GM12892 (cell line): ENCODE data around the gene TBC1D2B.

Experiments
- DNase-seq: peaks from one replicate; pipeline ENCODE4 v3.0.0; 2011; ENCODE audit not compliant: insufficient read length
- FAIRE-seq: peaks from 2 replicates; lab custom pipeline; 2011; peaks lifted over from hg19 to GRCh38; lab: Jason Lieb, UNC
- POLR2A ChIP-seq: IDR thresholded peaks from 2 replicates; pipeline ENCODE4 v1.6.1; 2011; ENCODE audit warnings: low read depth, low read length, control low read depth
- POLR2AphosphoS5 ChIP-seq: IDR thresholded peaks from 2 replicates; pipeline ENCODE4 v1.6.1; 2011; ENCODE audit warnings: low read depth, low read length, control low read depth
- TAF1 ChIP-seq: IDR thresholded peaks from 2 replicates; pipeline ENCODE4 v1.6.1; 2011; ENCODE audit warnings: low read depth, mild to moderate bottlenecking, control low read depth, low read length, borderline replicate concordance

TBC1D2B gene

DNA sequence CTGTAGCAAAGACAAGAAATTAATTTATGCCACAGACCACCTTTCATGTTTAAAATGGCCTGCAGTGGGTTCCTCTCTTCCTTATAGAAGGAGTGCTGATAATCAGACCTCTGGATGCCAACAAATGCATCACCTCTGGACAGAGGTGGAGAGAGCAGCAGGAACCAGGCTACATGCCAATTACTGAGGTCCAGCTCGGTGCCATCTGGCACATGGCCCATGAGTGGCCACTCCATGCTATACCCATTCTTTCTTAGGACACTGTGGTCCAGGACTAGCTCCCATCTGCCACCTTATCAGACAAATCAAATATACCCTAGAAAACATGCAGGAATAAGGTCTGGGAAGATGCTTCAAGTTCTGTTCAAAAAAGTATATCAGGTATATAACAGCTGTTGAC is 60.7 kb downstream of the TBC1D2B start:
- DNase-seq = no peak
- TF ChIP-seq POLR2AphosphoS5 = no peak
- FAIRE-seq = no peak

DNA sequence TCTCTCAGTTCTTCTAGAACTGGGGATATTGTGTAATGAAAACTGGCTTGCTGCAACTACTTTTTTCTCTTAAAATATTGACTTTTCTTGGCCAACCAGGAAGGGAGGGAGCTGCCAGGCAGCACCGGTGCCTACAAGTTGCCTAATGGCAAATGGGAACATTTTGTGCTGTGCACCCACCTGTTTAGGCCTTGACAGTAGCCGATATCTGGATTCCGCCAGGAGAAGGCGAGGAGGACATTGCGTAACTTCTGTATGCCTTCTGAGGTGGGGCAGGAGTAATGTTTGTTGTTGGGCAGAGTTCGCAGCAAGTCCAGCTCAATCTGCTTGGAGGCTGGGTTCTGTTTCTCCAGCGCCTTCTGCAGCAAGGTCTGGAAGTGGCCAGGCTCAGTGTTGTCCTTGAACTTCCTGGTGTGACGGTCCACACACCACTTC is 64.9 kb downstream of the TBC1D2B start:
- DNase-seq = no peak
- no peak for FAIRE-seq
- TF ChIP-seq TAF1 (no peak), POLR2A (no peak), POLR2AphosphoS5 (no peak)

DNA sequence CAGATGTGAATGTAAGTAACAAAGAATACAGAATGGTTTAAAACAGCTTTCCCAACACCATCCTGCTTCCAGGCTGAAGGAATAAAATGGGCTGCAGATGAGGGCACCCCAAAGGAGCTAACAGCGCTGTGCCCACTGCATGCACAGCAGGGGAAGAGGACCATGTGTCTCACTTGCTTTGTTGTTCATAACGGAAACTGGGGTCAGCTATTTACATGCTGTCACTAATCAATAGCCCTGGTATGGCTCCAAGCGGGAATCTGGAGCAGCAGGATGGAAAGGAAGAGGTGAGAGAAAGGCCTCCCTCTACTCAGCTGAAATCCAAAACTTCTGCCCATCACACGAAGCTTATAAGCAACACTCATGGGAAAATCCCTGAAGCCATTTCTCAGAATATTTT is 67.4 kb downstream of the TBC1D2B start:
- DNase-seq = no peak
- no peak for FAIRE-seq
- TF ChIP-seq TAF1 (no peak), POLR2A (no peak), POLR2AphosphoS5 (no peak)

DNA sequence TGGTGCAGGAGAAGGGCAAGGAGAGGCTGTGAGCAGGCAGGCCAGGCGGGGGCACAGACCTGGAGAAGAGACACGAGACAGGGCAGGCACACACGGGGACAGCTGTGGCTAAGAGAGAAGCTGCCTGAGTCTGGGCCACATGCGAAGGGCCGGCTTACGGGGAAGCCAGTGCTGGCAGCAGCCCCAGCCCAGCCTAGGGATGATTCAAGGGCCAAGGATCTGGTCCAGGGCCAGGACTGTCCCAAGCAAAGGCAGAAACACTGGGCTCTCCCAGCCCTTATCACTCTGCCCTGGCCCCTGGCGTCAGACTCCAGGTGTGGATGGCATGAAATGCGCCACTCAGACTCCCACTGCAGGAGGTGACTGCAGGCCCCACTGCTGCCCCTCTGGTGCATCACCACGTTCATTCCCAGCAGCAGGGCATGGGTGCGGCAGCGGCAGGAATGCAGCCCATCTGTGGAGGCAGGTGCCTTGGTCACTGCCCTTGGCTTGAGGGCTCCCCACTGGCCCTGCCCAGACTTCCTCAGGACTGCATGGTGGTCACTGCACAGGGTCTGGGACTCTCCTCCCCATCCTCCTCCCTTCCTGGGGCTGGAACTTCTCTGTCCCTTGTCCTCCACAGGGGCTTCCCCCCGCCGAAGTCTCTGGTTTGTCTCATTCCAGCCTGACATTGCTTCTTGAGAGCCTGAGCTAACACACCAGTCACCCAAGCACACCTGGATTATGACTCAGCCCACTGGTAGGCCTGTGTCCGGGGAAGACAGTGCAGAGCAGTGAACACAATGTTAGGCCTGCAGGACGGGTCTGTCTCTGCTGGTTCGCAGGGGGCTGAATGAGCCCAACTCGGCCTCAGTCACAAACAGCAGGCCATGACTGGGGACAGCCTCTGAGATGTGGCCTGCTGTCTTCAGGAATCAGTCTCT is 69.3 kb downstream of the TBC1D2B start:
- FAIRE-seq (no peak), DNase-seq (no peak)
- TF ChIP-seq POLR2AphosphoS5 (no peak), TAF1 (no peak), POLR2A (no peak)

DNA sequence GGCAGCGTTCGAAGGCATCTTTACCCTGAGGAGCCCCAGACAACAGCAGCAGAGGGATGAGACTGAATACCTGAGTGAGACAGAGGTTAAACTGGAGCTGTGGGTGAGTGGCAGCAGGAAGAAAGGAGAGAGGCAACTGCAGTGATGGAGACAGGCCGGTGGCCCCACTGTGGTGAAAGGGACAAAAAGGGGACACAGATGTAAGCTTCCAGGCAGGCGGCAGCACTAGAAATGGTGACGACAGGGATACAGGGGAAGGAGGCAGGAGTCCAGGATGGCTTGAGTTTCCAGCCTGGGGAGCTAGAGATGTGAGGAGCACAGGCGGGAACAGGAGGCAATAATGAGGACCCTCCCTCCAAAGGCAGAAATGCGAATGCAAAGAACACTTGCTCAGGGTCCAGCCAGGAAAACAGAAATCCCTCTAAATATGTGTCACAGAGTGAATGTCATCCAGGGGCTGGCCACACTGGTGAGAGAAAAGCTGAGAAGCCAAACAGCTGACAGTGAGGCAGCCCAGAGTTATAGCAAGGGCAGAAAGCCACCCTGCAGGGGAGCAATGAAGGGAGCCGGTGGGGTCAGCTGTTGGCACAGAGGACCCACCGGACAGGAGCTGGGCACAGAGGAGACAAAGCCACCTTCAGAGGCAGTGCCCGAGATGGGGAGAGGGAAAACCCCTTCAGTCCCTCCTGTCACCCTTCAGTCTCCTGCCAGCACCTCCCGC is 70.1 kb downstream of the TBC1D2B start:
- TF ChIP-seq POLR2AphosphoS5 (no peak), TAF1 (no peak), POLR2A (no peak)
- DNase-seq = no peak
- no peak for FAIRE-seq

DNA sequence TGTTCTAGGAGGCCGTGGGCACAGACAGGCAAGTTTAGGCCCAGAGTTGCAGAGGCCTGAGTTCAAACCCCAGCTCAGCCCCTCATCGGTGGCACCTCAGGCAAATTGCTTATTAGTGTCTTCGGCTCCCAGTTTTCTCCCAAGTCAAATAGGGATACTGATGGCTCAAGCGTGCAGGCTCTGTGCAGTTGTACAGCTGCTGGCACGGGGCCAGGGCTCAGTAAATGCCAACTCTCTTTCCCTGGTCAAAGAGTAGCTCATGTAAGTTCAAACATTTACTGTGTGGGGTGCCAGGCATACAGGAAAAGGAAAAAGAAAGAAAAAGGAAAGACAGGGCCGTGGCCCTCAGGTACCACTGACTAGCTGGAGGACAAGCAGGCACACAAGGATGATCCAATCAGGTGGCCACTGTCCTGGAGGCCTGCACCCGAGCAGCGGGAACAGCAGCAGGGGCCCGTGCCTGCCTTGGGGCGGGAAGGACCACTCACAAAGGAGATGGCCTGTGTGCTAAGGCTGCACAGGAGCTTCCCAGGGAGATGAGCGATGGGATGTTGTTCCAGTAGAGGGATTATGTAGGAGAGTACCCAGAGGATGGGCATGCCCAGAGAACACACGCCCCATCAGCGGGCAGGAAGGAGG is 70.8 kb downstream of the TBC1D2B start:
- DNase-seq = no peak
- FAIRE-seq = no peak
- TF ChIP-seq TAF1 = no peak
- TF ChIP-seq POLR2A = no peak
- TF ChIP-seq POLR2AphosphoS5 = no peak

DNA sequence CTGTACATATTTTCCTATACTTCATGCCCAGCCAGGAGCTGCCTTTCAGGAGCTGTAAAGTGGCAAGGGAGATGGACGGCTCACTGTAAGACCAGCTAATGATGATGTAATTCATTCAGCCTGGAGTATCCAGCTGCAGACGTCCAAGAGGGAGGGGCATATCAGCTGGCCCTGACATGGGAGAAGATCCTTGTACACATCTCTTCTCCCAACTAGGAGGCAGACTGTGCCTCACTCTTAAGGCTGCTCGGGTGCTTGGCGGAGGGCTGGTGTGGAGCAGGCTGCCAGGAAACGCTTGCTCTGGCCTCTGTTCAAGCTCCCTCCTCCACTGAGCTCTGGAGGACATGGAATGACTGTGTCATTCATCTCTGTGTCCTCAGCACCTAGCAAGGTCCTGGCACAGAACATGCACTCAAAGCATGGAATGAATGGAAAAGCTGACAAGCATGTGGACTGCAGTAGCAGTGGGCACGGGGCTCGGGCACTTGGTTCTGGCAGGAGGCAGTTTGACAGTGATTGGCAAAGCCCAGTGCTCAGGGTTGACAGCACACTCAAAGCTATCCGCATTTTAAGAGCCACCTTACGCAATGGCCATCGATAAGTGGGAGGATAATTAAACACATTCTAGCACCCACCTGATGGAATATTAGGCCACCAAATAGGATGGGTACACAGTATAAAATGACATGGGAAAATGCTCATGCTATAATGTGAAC is 72.4 kb downstream of the TBC1D2B start:
- DNase-seq (no peak), FAIRE-seq (no peak)
- TF ChIP-seq TAF1 = no peak
- TF ChIP-seq POLR2A = no peak
- TF ChIP-seq POLR2AphosphoS5 = no peak

DNA sequence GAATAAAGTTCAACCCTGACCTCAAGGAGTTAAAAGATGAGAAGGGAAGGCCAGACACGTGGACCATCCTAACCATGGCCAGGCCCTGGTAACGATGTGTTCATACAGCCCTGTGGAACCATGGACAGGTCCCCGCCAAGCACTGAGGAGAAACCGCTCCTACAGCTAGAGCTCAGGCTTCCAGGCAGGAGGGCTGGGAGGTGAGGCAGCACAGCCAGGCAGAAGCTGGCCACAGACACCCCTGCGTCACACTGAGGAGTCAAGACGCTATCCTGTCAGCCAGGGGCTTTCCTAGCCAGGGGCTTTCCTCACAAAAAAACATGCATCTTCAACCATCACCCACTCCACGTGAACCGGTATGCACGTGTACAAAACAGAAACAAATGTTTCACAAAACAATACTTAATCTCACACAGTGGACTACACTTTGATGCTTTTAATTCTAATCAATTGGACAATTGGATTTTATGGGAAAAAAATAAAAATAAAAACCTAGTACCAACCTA is 73.2 kb downstream of the TBC1D2B start:
- FAIRE-seq (no peak), DNase-seq (no peak)
- TF ChIP-seq POLR2AphosphoS5 = no peak

DNA sequence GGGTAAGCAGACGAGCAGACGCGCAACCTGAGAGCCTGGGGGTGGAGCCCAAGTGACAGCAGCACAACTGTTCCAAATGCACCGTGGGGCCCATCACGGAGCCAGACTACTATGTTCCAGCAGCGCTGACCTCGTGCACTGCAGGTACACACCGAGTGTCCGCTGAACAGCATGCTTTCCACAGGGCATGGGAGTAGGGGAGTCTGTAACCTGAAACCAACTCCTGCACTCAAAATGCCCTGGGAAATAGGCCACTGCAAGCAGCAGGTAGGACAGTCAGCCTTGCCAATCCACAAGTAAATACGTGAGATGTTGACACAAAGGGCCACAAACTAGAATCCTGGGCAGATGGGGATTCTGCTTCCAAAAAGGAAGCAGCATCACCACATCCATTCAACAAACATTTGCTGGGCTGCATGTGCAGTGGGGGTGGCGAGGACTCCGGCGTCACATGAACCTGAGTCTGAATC is 73.9 kb downstream of the TBC1D2B start:
- FAIRE-seq = no peak
- TF ChIP-seq POLR2AphosphoS5 = no peak
- no peak for TF ChIP-seq TAF1
- no peak for DNase-seq

DNA sequence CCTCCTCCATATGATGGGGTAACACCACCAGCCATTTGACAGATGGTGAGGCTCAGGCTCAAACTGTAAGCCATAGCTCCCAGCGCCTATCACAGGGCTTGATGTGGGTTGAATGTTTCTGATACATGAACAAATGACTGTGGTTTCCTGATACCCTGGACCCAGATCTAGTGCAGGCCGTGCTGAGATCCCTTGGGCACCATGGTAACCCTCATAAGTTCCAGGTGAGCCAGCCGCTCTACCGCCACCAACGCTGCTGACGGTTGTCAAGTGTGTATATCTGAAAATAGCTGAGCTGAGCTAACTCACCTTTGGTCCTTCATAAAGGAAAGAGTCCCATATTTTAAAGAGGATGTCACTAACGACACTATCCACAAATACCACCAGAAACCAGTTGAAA is 74.5 kb downstream of the TBC1D2B start:
- no peak for TF ChIP-seq TAF1
- no peak for TF ChIP-seq POLR2AphosphoS5
- TF ChIP-seq POLR2A = no peak
- DNase-seq (no peak), FAIRE-seq (no peak)

DNA sequence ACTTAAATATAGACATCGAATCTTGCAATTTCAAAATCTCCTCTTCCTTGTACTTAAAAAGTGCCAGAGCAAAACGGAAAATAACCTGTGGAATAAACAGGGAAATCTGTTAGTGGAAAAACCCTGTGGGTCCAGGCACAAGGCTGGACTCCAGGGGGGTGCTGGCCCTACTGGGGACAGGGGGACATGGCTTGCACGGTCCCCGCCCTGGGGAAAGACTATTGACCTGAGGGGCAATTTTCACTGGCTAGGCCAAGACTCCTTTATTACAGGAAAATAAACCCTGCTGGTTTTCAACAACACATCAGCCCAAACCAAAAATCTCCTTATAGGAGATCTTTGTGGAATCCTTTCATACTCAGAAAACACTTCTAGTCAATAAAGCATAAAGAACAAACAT is 75.9 kb downstream of the TBC1D2B start:
- no peak for FAIRE-seq

More for the DNA sequence above, 75.9 kb downstream of the TBC1D2B start:
- TF ChIP-seq TAF1 (no peak), POLR2AphosphoS5 (no peak), POLR2A (no peak)
- no peak for DNase-seq
